ENCODE results near the gene IFT88. TPM values are rescaled to one million over a fixed set of nuclear protein-coding genes. Genes with fewer than 3 reads are reported as not detected.

IFT88 gene
- total and polyA plus RNA-seq, 4 donors = 3.4 to 19.1 (median 13.0) TPM

DNA sequence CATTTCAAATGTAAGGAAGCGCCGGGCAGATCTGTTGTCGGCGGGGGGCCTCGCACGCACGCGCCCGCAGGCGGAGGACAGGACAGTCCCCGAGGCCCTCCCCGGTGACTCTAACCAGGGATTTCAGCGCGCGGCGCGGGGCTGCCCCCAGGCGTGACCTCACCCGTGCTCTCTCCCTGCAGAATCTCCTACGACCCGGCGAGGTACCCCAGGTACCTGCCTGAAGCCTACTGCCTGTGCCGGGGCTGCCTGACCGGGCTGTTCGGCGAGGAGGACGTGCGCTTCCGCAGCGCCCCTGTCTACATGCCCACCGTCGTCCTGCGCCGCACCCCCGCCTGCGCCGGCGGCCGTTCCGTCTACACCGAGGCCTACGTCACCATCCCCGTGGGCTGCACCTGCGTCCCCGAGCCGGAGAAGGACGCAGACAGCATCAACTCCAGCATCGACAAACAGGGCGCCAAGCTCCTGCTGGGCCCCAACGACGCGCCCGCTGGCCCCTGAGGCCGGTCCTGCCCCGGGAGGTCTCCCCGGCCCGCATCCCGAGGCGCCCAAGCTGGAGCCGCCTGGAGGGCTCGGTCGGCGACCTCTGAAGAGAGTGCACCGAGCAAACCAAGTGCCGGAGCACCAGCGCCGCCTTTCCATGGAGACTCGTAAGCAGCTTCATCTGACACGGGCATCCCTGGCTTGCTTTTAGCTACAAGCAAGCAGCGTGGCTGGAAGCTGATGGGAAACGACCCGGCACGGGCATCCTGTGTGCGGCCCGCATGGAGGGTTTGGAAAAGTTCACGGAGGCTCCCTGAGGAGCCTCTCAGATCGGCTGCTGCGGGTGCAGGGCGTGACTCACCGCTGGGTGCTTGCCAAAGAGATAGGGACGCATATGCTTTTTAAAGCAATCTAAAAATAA lies 154.7 kb downstream of the IFT88 start:
- Histone ChIP-seq H3K36me3 (ENCODE audit: control insufficient read depth in 1 of 2, insufficient read depth in 2 of 2, low read length in 1 of 2) (no peaks in the 10 kb centered on the region), H3K4me3 (ENCODE audit: low read length in 2 of 2) (no peak overlapping the region), H3K9me3 (ENCODE audit: control insufficient read depth, low read length) (no peaks in the 10 kb centered on the region), H3K4me1 (ENCODE audit: control insufficient read depth in 1 of 2, insufficient read depth in 2 of 2, low read length in 2 of 2) (no peaks in the 10 kb centered on the region), H3K27me3 (ENCODE audit: control insufficient read depth in 1 of 2, insufficient read depth in 2 of 2, low read length in 1 of 2) (no peaks in the 10 kb centered on the region), H3K27ac (ENCODE audit: low read depth in 1 of 2, low read length in 2 of 2) (no peak overlapping the region)
- DNase-seq (peak; percentile 70 to 87), ATAC-seq (ENCODE audit: low FRiP score) (peak; percentile 43)
- intact Hi-C loops (cut with DNase I) = no loop called here
- WGBS, 2 donors = 17 to 19% methylated on average over 78 to 81 of the region's 81 CpGs

GRCh38 chr13:20727856-20728255 lies 160.9 kb downstream of the IFT88 start:
- Histone ChIP-seq H3K9me3 (ENCODE audit: control insufficient read depth, low read length) (no peaks in the 10 kb centered on the region), H3K27me3 (ENCODE audit: control insufficient read depth in 1 of 2, insufficient read depth in 2 of 2, low read length in 1 of 2) (no peaks in the 10 kb centered on the region), H3K4me3 (ENCODE audit: low read length in 2 of 2) (no peak overlapping the region), H3K4me1 (ENCODE audit: control insufficient read depth in 1 of 2, insufficient read depth in 2 of 2, low read length in 2 of 2) (no peaks in the 10 kb centered on the region), H3K36me3 (ENCODE audit: control insufficient read depth in 1 of 2, insufficient read depth in 2 of 2, low read length in 1 of 2) (no peaks in the 10 kb centered on the region), H3K27ac (ENCODE audit: low read depth in 1 of 2, low read length in 2 of 2) (no peak overlapping the region)
- DNase-seq (no peak), ATAC-seq (ENCODE audit: low FRiP score) (no peak)
- intact Hi-C loops (cut with DNase I) = no loop called here
- WGBS, 2 donors = 95 to 97% methylated on average over 6 of the region's 6 CpGs

DNA sequence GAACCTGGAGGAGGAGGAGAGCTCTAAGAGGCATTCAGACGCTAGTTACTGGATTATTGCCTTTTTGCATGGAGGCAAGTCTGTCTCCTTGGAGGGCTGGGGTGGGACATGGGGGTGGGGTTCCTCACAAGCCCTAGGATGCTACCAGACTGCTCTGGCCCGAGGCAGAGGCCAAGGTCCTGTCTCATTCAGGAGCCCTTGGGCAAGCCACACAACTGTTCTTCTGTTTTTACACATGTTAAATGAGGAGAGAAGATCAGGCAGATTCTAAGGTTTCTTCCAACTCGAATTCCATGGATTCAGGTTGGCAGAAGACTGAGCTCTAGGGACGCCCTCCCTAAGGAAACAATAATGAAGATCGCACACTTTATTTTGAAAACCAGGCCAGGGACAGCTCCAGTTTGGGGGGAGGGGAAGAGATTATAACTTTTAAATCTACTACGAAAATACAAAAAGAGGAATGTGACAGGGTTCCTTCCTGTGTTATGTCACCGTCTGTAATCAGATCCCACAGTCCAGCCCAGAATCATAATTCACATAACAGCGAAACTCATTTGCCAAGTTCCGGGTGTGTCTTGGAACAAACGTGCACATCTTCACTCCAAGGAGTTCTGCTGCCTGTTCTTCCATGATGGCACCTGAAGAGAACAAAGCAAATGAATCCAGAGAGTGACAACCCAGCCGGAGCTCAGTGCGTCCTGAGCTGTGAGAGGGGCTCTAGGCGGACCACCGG lies 161.8 kb downstream of the IFT88 start:
- intact Hi-C loops (cut with DNase I) = no loop called here
- no peaks in the 10 kb centered on the region for H3K36me3 ChIP-seq (ENCODE audit: control insufficient read depth in 1 of 2, insufficient read depth in 2 of 2, low read length in 1 of 2)
- ATAC-seq (ENCODE audit: low FRiP score) (peak; percentile 67), DNase-seq (no peak)
- no peaks in the 10 kb centered on the region for H3K27me3 ChIP-seq (ENCODE audit: control insufficient read depth in 1 of 2, insufficient read depth in 2 of 2, low read length in 1 of 2)
- H3K4me3 ChIP-seq (ENCODE audit: low read length in 2 of 2) = no peak overlapping the region
- no peak overlapping the region for H3K27ac ChIP-seq (ENCODE audit: low read depth in 1 of 2, low read length in 2 of 2)
- H3K4me1 ChIP-seq (ENCODE audit: control insufficient read depth in 1 of 2, insufficient read depth in 2 of 2, low read length in 2 of 2) = no peaks in the 10 kb centered on the region
- no peaks in the 10 kb centered on the region for H3K9me3 ChIP-seq (ENCODE audit: control insufficient read depth, low read length)
- WGBS, 2 donors = 67 to 71% methylated on average over 14 of the region's 14 CpGs

- H3K4me3 ChIP-seq (ENCODE audit: low read length in 2 of 2) = no peak overlapping the region
- no peaks in the 10 kb centered on the region for H3K36me3 ChIP-seq (ENCODE audit: control insufficient read depth in 1 of 2, insufficient read depth in 2 of 2, low read length in 1 of 2)
- 94 to 95% methylated on average over 33 of the region's 33 CpGs for WGBS, 2 donors
- ATAC-seq (ENCODE audit: low FRiP score) (no peak), DNase-seq (no peak)
- H3K27ac ChIP-seq (ENCODE audit: low read depth in 1 of 2, low read length in 2 of 2) = no peak overlapping the region
- H3K4me1 ChIP-seq (ENCODE audit: control insufficient read depth in 1 of 2, insufficient read depth in 2 of 2, low read length in 2 of 2) = no peaks in the 10 kb centered on the region
- intact Hi-C loops (cut with DNase I) = no loop called here
- H3K9me3 ChIP-seq (ENCODE audit: control insufficient read depth, low read length) = no peaks in the 10 kb centered on the region
- no peaks in the 10 kb centered on the region for H3K27me3 ChIP-seq (ENCODE audit: control insufficient read depth in 1 of 2, insufficient read depth in 2 of 2, low read length in 1 of 2)
These were observed 163.0 kb downstream of the IFT88 start for GRCh38 chr13:20729633-20730585.

- DNase-seq (no peak), ATAC-seq (ENCODE audit: low FRiP score) (no peak)
- Histone ChIP-seq H3K27me3 (ENCODE audit: control insufficient read depth in 1 of 2, insufficient read depth in 2 of 2, low read length in 1 of 2) (no peaks in the 10 kb centered on the region), H3K4me1 (ENCODE audit: control insufficient read depth in 1 of 2, insufficient read depth in 2 of 2, low read length in 2 of 2) (no peaks in the 10 kb centered on the region), H3K9me3 (ENCODE audit: control insufficient read depth, low read length) (peaks cover 2% of the 10 kb centered on the region), H3K36me3 (ENCODE audit: control insufficient read depth in 1 of 2, insufficient read depth in 2 of 2, low read length in 1 of 2) (peaks cover 0 to 3% of the 10 kb centered on the region in 2 donors), H3K27ac (ENCODE audit: low read depth in 1 of 2, low read length in 2 of 2) (no peak overlapping the region), H3K4me3 (ENCODE audit: low read length in 2 of 2) (no peak overlapping the region)
- intact Hi-C loops (cut with DNase I) = no loop called here
- 96% methylated on average over 6 of the region's 6 CpGs for WGBS, 2 donors
These were observed 171.7 kb downstream of the IFT88 start for GRCh38 chr13:20738616-20739015.

GRCh38 chr13:20740021-20740420 lies 173.1 kb downstream of the IFT88 start:
- peaks cover 0 to 3% of the 10 kb centered on the region in 2 donors for H3K36me3 ChIP-seq (ENCODE audit: control insufficient read depth in 1 of 2, insufficient read depth in 2 of 2, low read length in 1 of 2)
- H3K4me1 ChIP-seq (ENCODE audit: control insufficient read depth in 1 of 2, insufficient read depth in 2 of 2, low read length in 2 of 2) = no peaks in the 10 kb centered on the region
- DNase-seq (no peak), ATAC-seq (ENCODE audit: low FRiP score) (no peak)
- H3K9me3 ChIP-seq (ENCODE audit: control insufficient read depth, low read length) = peaks cover 2% of the 10 kb centered on the region
- H3K4me3 ChIP-seq (ENCODE audit: low read length in 2 of 2) = no peak overlapping the region
- H3K27ac ChIP-seq (ENCODE audit: low read depth in 1 of 2, low read length in 2 of 2) = no peak overlapping the region
- 96 to 98% methylated on average over 19 to 22 of the region's 22 CpGs for WGBS, 2 donors
- no peaks in the 10 kb centered on the region for H3K27me3 ChIP-seq (ENCODE audit: control insufficient read depth in 1 of 2, insufficient read depth in 2 of 2, low read length in 1 of 2)
- intact Hi-C loops (cut with DNase I) = no loop called here

Other genes starting within 250 kb of the IFT88 start
- 10 to 100 TPM; 29.5 to 41.4 TPM for gene CRYL1, start 41.3 kb upstream of the IFT88 start, total RNA-seq
- 10 to 100 TPM; 21.9 to 72.1 TPM for gene CRYL1, start 41.3 kb upstream of the IFT88 start, polyA plus RNA-seq
- 1 to 10 TPM; 3.0 to 9.2 TPM for gene IL17D, start 136.5 kb downstream of the IFT88 start, total RNA-seq
- gene IL17D, start 136.5 kb downstream of the IFT88 start, polyA plus RNA-seq = 1 to 10 TPM; 2.9 to 5.5 TPM
- gene EEF1AKMT1, start 206.8 kb downstream of the IFT88 start, total RNA-seq = 10 to 100 TPM in 1 of 2 donors, 1 to 10 TPM in 1; 9.1 to 10.1 TPM
- 10 to 100 TPM; 11.3 to 12.5 TPM for gene EEF1AKMT1, start 206.8 kb downstream of the IFT88 start, polyA plus RNA-seq